Muscle layer of colon (tissue), 2 donors: ENCODE data around the gene RABL6.

Experiments
- H3K27ac ChIP-seq: one replicate; pipeline ENCODE4 v1.7.0; 2013; ENCODE audit warnings: low read depth, mild to moderate bottlenecking, low read length, moderate library complexity
- H3K27me3 ChIP-seq, 2 donors: one replicate each; pipeline ENCODE4 v1.7.0; 2013; ENCODE audit warnings: low read length in 2 of 2, mild to moderate bottlenecking in 2 of 2; ENCODE audit not compliant: insufficient read depth in 2 of 2, control insufficient read depth in 1 of 2
- H3K36me3 ChIP-seq: one replicate; pipeline ENCODE4 v1.7.0; 2013; ENCODE audit warnings: mild to moderate bottlenecking, low read length; ENCODE audit not compliant: insufficient read depth
- H3K4me1 ChIP-seq: one replicate; pipeline ENCODE4 v1.7.0; 2013; ENCODE audit warnings: mild to moderate bottlenecking, low read length; ENCODE audit not compliant: insufficient read depth
- H3K4me3 ChIP-seq, 2 donors: one replicate each; pipeline ENCODE4 v1.7.0; 2013; ENCODE audit warnings: low read length in 2 of 2, low read depth in 1 of 2, mild to moderate bottlenecking in 1 of 2, moderate library complexity in 1 of 2
- H3K9ac ChIP-seq: one replicate; pipeline ENCODE4 v1.7.0; 2013; ENCODE audit warnings: low read length
- H3K9me3 ChIP-seq: one replicate; pipeline ENCODE4 v1.7.0; 2013; ENCODE audit warnings: mild to moderate bottlenecking, low read length
- donor health status: abdominal sarcoma.
- donor health status: Adenocarcinoma of cecum.

The RABL6 gene

DNA sequence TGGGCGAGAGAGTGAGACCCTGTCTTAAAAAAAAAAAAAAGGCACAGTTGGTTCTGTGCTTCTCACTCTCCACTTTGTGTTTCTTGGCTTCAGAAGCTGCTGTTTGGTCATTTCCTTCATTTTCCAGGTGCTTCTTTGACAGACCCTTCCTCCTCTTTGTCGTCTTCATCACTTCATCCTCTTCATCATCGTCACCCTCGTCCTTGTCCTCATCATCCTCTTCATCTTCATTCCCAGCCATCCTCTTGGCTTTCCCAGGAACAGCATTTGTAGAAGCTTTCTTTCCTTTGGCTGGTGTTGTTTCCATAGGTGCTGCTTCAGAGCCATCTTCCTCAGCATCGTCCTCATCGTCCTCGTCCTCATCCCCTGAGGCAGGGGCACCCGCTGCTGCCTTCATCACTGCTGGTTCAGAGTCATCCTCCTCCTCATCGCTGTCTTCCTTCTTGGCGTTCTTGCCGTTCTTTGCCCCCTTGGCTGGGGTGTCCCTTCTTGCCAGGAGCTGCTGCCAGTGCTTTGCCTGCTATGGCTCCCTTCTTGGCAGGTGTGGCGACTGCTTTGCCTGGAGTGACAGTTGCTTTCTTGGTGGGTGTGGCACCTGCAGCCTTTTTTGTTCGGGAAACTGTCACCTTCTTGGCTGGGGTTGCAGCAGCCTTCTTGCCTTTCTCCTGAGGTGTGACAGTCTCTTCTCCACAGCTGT lies 7.1 kb downstream of the RABL6 start:
- Histone ChIP-seq H3K27me3 (no peaks in the 10 kb centered on the region), H3K9ac (no peak overlapping the region), H3K36me3 (peaks cover 4% of the 10 kb centered on the region), H3K9me3 (no peaks in the 10 kb centered on the region), H3K4me1 (peaks cover 10% of the 10 kb centered on the region), H3K4me3 (no peak overlapping the region), H3K27ac (no peak overlapping the region)

DNA sequence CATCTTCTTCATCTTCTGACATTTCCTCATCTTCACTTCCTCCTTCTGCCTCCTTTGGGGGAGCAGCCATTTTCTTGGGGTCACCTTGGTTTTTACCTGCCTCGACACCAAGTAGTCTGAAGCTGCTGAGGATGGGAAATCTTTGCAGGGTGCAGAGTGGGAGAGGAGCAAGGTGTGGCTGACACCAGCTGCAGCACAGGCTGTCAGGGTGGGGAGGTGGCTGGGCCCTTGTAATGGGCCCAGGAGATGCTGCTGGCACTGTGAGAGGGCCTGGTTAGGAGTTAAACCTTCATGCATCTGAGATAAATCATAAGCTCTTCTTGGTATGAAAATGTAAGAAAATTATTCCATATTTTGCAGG lies 7.7 kb downstream of the RABL6 start:
- Histone ChIP-seq H3K36me3 (peaks cover 4% of the 10 kb centered on the region), H3K4me3 (no peak overlapping the region), H3K27ac (no peak overlapping the region), H3K9me3 (no peaks in the 10 kb centered on the region), H3K4me1 (peaks cover 4% of the 10 kb centered on the region), H3K9ac (no peak overlapping the region), H3K27me3 (no peaks in the 10 kb centered on the region)

DNA sequence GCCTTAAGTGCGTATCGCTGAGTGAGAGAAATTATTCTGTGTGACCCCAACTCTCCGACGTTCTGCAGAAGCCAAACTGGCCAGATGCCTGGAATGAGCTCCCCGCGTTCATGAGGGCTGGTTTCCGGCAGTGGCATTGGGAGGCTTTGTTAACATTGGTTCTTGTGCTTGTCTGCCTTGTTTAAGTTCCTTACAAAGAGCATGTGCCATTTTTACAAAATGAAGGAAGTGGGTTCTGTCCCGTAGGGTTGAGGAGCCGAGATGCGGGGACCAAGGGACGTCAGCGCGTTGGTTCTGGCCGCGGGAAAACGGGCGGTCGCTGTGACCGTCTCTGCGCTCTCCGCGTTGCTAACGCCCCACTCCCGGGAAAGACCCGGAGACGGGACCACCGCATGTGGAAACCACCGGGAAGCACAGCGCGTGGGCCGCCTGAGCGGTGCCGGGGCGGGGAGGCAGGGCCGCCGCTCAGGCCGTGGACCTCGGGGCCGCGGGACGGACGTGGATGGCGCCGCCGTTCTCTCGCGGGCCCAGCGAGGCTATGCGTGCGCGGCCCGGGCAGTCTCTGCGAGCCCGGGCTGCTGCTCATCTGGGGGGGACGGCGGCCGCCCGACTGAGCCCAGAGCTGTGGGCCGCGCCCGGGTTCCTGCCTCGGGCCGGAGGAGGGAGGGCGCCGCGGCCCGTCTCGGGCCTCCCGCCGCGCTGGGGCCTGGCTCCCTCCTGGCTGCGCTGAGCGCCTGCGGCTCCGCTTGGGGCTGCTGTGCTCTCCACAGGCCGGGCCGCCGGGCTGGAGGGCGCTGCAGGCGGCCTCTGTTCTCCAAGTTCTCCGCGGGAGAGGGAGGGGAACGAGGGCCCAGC lies 13.4 kb downstream of the RABL6 start:
- no peak overlapping the region for H3K9ac ChIP-seq
- H3K4me3 ChIP-seq = peak overlapping the region; percentile 35 to 38

DNA sequence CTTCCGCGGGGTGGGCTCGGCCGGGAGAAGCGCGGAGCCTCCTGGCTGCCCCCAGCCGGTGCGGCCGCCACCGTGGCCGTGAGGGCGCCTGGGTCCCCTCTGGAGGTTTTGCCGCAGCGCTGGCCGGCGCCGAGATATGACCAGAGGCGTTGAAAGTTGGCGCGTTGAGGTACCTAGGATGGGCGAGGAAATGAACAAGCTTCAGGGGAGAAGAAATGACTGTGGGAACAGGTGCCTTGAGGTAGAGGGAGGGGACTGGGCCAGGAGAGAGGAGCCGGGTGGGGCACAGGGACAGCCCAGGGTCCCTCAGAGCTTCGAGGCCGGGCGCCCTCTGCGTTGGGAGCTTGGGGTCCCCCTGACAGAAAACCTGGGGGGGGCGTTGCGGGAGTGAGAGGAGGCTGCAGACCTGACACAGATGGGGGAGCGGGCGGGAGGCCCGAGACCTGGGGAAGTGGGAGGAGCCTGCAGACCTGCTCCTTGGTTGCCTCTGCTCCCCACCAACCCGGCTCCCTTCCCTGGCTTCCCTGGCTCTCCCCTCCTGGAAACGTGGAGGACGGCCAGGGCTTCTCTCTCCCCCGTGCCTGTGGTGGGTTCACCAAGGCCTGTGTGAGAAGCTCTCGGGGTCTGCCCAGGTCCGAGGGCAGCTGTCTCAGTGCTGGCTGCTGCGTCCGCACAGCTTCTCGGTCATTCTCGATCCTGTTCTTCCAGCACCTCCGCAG lies 14.2 kb downstream of the RABL6 start:
- Histone ChIP-seq H3K4me1 (peaks cover 6% of the 10 kb centered on the region), H3K27me3 (no peaks in the 10 kb centered on the region), H3K27ac (no peak overlapping the region), H3K9me3 (no peaks in the 10 kb centered on the region), H3K9ac (no peak overlapping the region), H3K36me3 (peaks cover 15% of the 10 kb centered on the region), H3K4me3 (peak overlapping the region in 1 of 2 donors; percentile 35)

More for the DNA sequence above, 13.4 kb downstream of the RABL6 start:
- Histone ChIP-seq H3K36me3 (peaks cover 15% of the 10 kb centered on the region), H3K4me1 (peaks cover 6% of the 10 kb centered on the region), H3K27me3 (no peaks in the 10 kb centered on the region), H3K9me3 (no peaks in the 10 kb centered on the region), H3K27ac (no peak overlapping the region)

DNA sequence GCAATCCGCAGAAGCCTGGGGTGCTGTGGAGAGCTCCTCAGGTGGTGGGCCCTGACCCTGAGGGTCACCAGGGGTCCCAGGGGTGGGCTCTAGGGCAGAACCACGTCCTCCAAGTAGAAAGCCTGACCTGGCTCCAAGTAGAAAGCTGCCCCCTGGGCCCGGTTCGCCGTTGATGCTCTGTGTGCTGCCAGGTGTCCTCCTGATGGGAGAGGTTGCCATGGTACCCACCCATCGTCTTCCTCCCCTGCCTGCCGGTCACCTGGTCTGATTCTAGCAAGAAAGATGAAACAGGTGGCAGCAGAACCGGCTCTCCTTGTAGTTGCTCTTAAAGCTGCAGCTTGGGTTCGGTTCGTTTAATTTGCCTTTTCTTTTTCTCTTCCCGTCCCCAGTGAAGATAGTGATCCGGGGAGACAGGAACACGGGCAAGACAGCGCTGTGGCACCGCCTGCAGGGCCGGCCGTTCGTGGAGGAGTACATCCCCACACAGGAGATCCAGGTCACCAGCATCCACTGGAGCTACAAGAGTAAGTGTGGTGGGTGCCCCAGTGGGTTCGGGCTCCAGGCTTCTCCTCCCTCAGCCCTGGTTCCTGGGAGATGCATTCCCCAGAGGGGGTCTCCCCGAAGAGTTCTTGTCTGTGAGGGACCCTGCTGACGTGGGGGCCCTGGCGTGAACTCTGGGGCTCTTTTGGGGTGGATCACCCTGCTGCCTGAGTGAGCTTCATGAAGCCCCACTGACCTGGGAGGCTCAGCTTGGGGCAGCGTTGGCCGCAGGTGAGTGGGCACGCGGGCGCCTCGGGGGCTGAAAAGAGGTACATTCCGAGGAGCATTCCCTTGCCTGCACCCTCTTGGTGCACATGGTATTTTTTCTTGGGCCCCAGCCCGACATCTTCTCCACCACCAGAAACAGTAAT lies 15.6 kb downstream of the RABL6 start:
- peaks cover 15% of the 10 kb centered on the region for H3K36me3 ChIP-seq
- no peak overlapping the region for H3K4me3 ChIP-seq
- peaks cover 6% of the 10 kb centered on the region for H3K4me1 ChIP-seq
- H3K9ac ChIP-seq = no peak overlapping the region
- no peak overlapping the region for H3K27ac ChIP-seq
- no peaks in the 10 kb centered on the region for H3K9me3 ChIP-seq
- no peaks in the 10 kb centered on the region for H3K27me3 ChIP-seq

DNA sequence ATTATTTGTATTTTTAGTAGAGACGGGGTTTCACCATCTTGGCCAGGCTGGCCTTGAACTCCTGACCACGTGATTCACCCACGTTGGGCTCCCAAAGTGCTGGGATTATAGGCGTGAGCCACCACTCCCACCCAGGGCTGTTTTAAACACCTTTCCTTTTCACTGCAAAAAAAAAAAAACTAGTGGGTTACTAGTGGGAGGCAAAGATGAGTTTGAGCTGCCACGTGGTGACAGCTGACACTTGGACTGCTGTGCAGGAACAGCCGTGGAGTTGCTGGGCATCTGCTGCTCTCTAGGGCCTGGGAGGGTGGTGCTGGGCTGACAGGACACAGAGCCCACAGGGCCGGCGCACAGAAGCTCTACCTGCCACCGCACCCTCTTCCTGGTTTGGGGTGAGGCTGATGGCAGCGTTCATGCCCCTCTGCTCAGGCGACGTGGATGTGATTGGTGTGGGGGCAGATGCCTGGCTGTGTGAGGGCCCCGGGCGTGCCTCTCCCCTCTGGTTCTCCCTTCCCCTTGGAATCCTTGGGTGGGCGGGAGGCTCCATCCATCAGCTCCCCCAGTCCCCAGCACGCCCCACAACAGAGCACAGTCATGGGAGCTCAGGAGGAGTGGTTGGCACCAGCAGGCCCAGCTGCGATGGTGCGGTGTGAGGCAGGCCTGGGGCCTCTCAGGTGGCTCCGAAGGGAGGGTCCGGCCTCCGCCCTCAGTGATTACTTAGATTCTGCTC lies 16.9 kb downstream of the RABL6 start:
- H3K27me3 ChIP-seq = no peaks in the 10 kb centered on the region
- no peak overlapping the region for H3K27ac ChIP-seq
- H3K9ac ChIP-seq = no peak overlapping the region
- H3K4me3 ChIP-seq = no peak overlapping the region
- H3K36me3 ChIP-seq = peaks cover 22% of the 10 kb centered on the region
- H3K9me3 ChIP-seq = no peaks in the 10 kb centered on the region
- peaks cover 6% of the 10 kb centered on the region for H3K4me1 ChIP-seq

DNA sequence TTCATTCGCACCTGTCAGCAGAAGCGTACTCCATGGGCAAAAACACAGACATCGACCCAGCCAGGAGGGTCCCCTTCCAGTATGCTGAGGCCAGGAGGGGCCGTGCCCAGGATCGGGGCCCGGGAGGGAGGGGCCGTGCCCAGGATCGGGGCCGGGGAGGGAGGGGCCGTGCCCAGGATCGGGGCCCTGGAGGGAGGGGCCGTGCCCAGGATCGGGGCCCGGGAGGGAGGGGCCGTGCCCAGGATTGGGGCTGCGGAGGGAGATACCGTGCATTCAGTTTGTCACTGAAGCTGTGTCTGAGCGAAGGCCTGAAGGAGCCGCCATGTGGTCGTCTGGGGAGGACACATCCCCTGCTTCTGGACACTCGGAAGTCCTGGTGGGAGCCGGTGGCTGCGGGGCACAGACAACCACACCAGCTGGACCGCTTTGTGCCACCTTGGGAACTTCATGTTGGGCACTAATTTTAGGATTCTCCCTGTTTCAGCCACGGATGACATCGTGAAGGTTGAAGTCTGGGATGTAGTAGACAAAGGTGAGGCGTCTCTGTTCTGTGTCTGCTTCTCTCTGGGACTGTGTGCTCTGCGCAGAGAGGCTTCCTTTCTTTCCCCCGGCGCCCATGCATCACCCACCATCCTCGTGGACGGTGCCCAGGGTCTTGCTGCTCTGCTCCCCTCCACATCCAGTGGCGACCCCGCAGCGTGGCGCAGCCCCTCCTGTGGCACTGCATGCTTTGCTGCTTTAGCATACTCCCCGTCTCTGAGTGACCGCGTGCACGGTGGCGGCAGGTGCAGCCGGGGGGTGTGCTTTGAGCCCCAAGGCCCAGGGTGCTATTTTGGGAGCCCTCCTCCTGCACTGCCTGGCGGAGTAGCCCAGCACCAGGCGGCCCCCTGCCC lies 17.8 kb downstream of the RABL6 start:
- H3K27me3 ChIP-seq = no peaks in the 10 kb centered on the region
- H3K4me3 ChIP-seq = no peak overlapping the region
- peaks cover 29% of the 10 kb centered on the region for H3K36me3 ChIP-seq
- H3K9me3 ChIP-seq = no peaks in the 10 kb centered on the region
- no peak overlapping the region for H3K9ac ChIP-seq
- H3K4me1 ChIP-seq = peaks cover 6% of the 10 kb centered on the region
- H3K27ac ChIP-seq = no peak overlapping the region

DNA sequence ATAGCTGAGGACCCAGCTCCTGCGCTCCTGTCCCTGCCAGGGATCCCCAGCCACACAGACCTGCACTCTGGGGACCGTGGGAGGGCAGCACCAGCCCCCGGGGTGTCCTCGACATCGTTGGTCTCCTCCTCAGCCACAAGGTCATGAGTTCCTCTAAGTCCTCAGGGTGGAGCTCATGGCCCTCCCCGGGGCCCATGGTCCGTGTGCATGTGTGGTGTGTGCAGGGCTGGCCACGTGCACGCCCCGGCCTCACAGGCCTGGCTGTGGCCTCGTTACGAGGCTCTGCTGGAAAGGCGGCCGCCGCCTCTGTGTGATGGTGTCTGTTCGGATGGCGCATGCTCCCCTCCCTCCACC lies 18.4 kb downstream of the RABL6 start:
- H3K36me3 ChIP-seq = peaks cover 33% of the 10 kb centered on the region
- H3K9me3 ChIP-seq = no peaks in the 10 kb centered on the region
- H3K4me3 ChIP-seq = no peak overlapping the region
- H3K9ac ChIP-seq = no peak overlapping the region
- no peaks in the 10 kb centered on the region for H3K27me3 ChIP-seq
- no peak overlapping the region for H3K27ac ChIP-seq
- H3K4me1 ChIP-seq = no peaks in the 10 kb centered on the region

DNA sequence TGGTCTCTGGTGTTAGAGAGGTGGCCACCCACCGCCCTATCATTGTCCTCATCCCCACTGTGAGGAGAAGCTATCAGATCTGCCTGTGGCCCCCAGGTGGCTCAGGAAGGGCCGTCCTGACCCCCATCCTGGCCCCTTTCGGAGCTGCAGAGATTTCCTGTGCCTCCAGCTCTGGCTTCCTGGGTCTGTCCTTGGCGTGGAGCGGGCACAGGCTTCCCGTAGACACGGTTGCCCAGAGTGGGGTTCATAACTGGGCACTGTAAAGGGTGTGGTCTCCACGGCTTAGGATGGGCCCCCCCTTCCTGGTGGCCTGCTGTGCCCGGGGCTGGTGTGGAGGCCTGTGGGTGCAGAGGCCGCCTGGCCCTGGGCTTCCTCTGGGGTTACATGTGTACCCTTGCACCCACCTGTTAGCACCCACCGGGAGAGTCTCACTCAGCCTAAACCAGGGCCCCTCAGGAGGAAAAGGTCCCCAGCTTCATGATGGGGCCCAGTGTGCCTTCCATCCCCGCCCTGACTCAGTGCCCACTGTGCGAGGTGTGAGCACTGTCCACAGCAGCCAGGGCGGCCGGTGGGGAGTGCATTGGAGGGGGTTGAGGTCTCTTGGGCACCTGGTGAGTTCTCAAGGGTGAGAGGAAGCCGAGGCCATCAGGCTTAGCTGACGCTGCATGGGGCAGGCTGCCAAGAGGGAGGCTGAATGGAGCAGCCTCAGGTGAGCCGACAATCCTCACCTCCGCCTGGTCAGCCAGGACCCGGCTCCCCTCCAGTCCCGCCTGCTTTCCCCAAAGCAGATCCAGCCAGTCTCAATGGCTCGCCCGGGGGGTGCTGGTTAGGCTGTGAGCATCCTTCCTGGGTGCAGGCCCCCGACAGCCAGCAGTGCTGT lies 19.2 kb downstream of the RABL6 start:
- H3K27ac ChIP-seq = no peak overlapping the region
- H3K36me3 ChIP-seq = peaks cover 34% of the 10 kb centered on the region
- H3K4me1 ChIP-seq = no peaks in the 10 kb centered on the region
- no peak overlapping the region for H3K4me3 ChIP-seq
- H3K9me3 ChIP-seq = no peaks in the 10 kb centered on the region
- H3K9ac ChIP-seq = no peak overlapping the region
- no peaks in the 10 kb centered on the region for H3K27me3 ChIP-seq
